ENCODE measurements around the gene NTF3.

Gene NTF3

DNA sequence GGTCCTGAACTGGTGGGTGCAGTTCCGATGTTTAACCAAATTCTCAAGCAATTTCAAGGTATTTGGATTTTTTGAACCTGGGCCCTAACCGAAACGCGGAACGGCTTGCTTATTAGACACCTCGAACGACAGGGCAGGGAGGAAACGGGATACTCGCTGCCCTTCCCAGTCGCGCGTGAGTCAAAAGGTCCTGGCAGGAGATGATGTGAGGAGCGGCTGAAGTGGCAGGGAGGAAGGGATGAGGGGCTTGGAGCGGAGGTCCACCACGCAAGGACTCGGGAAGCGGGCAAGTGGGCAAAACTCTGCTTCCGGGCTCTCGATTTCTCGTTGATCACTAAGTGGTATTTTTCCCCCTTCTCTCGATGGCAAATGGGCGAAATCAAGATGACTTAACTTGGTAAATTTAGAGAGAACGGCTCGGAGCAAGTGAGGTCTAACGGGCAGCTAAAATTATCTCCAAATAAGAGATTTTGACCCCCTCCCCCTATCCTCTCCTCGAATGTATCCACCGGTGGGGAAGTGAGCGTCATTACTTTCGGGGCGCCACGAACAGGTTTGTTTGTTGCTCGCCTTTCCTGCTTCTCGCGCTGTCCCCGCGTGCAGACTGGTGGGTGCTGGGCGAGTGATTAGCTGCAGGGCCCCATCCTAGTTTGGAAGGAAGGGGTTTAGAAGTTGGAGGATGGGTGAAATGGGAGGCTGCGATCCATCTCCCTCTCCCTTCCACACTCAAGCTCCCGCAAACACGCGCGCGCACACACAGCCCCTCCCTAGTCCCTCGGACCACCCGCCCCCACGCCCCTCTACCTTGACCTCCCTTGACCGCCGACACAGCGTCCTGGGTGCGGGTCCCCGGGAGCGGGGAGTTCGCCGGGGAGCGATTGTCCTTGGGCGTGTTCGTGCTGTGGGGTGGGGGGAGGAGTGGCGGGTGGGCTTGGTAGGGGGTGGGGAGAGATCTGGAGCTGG lies 986 bp upstream of the NTF3 start:
- DNase-seq (ENCODE audit: low read depth) = no peak

- DNase-seq (ENCODE audit: low read depth) = no peak
Measured at GRCh38 chr12:5433081-5433844, 1.4 kb downstream of the NTF3 start.

DNA sequence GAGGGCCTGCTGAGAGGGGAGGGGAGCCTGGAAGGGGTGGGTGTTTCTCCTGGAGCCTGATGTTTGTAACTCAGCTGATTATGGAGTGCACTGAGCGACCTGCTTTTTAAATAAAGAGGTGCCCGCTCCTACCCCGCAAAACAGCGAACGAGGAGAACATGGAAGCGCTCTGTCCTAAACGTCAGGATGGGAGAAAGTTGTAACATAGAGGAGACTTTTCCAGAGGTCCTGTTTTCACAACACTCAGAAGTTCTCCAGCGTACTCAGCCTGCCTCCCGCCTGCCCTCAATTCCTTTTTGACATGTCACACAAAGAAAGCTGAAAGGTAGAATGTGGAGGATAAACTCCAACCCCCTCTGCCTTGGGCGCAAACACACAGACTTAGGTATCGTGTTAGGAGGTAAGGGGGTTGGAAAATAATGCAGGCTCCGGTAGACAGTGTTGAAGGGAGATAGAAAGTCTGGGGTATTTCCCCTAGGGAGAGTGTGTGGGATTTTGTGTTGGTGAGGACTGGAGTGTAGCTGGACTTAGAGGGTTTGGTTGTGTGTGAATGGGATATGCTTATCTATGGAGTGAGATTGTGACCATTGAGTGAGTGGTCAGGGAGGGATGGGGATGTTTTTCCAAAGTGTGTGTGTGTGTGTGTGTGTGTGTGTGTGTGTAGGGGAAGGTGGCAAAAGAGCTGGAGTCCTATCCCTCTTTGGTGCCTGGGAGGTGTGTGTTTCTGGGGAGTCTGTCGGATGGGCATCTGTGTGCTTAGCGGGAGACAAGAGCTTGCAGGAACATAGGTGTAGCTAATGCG lies 2.1 kb downstream of the NTF3 start:
- DNase-seq (ENCODE audit: low read depth) = no peak

GRCh38 chr12:5434647-5435560 lies 3.0 kb downstream of the NTF3 start:
- DNase-seq (ENCODE audit: low read depth) = no peak

DNA sequence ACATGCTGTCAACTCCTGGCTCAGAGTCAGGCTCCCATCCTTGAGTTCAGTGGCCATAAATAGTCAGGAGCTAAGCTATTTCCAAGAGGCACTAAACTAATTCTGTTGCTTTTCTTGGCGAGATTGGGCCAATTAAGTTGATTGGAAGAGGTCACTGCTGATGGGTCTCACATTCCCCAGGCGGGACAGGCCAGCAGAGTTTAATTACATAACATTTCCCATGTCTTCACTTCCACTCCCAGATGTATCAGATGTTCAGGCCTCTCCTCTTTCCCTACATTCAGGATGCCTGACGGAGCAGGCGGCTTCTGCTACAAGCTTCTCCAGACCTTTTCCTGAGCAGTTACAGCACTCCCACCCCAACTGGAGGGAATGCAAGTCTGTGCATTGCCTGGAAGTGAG lies 5.3 kb downstream of the NTF3 start:
- no peak for DNase-seq (ENCODE audit: low read depth)

- no peak for DNase-seq (ENCODE audit: low read depth)
Measured at GRCh38 chr12:5437589-5437988, 5.7 kb downstream of the NTF3 start.

- DNase-seq (ENCODE audit: low read depth) = no peak
Measured at GRCh38 chr12:5438671-5439200, 6.8 kb downstream of the NTF3 start.

GRCh38 chr12:5439371-5439771 lies 7.5 kb downstream of the NTF3 start:
- DNase-seq (ENCODE audit: low read depth) = no peak

- DNase-seq (ENCODE audit: low read depth) = no peak
Measured at GRCh38 chr12:5439788-5440300, 7.9 kb downstream of the NTF3 start.

GRCh38 chr12:5440978-5441377 lies 9.1 kb downstream of the NTF3 start:
- DNase-seq (ENCODE audit: low read depth) = no peak

DNA sequence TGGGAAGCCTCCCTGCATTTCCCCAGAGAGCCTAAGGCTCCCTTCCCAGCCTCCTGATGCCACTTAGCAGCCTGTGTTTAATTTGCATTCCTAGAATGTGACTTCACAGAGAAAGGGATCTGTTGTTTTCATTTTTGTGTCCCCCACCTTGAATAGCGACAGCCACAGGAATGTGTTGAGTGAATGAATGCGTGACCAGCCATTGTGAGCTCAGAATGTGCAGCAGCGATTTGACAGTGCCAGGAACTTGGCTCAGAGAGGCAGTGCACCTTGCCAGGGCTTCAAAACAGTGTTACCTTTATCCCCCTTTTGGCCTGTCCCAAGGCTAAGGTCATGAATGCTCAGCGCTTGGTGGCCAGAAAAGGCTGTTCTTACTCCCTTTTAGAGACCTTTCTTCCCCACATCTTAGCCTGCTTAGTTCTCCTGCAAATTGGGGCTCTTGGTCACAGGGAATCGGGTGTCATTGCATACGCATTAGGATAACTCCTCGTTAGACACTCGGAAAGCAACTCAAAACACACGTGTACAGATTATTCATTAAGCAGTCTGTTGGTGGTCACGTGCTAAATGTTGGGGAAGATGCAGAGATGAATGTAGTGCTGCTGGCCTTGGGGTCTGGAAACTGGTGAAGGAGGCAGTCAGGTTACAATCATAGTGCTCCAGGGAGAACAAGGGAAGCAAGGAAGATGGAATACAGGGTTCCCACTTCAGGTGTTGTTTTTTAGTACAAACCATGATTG lies 9.8 kb downstream of the NTF3 start:
- DNase-seq (ENCODE audit: low read depth) = no peak

GRCh38 chr12:5442251-5443006 lies 10.5 kb downstream of the NTF3 start:
- peak; percentile 55 for DNase-seq (ENCODE audit: low read depth)

DNA sequence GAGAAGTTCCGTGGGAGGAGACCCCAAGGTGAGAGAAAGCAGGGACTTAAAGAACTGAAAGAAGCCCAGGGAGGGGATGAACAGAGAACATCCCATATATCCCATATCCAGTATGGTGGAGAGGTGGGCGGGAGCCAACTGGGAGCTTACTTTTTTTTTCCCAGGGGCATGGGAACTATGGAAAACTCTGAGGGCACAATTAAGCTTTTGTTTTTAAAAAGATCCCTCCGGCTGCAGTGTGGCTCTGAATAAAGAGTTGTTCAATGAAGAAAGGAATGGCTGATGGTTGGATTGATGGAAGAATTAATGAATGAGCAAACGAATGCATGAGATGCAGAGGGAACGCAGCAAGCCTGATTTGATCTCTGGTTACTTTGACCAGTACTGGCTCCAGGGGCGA lies 12.6 kb downstream of the NTF3 start:
- DNase-seq (ENCODE audit: low read depth) = no peak

- DNase-seq (ENCODE audit: low read depth) = no peak
Measured at GRCh38 chr12:5447320-5447719, 15.4 kb downstream of the NTF3 start.

DNA sequence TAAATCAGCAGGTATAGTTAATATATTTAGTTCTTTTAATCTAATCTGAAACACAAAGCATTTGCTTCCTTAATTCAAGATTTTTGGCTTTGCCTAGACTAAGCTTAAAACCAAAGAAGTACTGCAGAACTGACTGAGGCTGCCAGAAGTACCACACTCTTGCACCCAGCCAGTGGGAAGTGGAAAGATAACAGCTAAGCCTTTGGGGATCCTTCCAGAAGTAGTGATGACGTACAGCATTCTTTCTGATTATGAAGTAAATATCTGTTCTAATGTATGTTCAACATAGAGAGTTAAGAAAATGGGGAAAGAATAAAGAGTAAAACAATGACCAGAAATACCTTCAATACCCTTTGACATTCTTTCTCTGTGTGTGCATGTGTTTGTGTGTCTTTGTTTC lies 19.3 kb downstream of the NTF3 start:
- no peak for DNase-seq (ENCODE audit: low read depth)

- no peak for DNase-seq (ENCODE audit: low read depth)
Measured at GRCh38 chr12:5452569-5452968, 20.7 kb downstream of the NTF3 start.

- DNase-seq (ENCODE audit: low read depth) = no peak
Measured at GRCh38 chr12:5453466-5453865, 21.6 kb downstream of the NTF3 start.

- DNase-seq (ENCODE audit: low read depth) = no peak
Measured at GRCh38 chr12:5455045-5455444, 23.1 kb downstream of the NTF3 start.

- DNase-seq (ENCODE audit: low read depth) = no peak
Measured at GRCh38 chr12:5456030-5456429, 24.1 kb downstream of the NTF3 start.
